ENCODE results near the gene LGALS13.

DNA sequence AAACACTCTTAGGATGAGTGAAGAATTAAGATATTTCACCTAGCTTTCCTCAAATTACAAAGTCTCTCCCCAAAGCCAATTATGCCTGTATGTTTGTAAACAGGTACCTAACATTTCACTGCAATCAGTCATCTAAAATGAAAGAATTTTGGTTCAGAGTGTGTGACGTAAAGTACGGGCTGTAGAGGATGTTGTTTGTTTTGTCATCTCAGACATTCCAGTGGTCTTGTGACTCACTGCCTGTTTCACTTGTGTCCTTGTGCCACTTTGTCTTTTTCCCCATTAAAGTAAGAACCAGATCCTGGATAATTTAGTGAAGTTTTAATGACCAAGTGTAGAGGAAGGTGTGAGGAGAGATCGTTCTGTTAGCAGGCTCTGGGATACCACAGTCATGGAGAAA is 33.7 kb upstream of the LGALS13 start:
- no peak for TF ChIP-seq NFE2L2 (conservative IDR thresholded peaks at IDR 0.05; ENCODE audit: low read length)
- TF ChIP-seq, protein P1, sequence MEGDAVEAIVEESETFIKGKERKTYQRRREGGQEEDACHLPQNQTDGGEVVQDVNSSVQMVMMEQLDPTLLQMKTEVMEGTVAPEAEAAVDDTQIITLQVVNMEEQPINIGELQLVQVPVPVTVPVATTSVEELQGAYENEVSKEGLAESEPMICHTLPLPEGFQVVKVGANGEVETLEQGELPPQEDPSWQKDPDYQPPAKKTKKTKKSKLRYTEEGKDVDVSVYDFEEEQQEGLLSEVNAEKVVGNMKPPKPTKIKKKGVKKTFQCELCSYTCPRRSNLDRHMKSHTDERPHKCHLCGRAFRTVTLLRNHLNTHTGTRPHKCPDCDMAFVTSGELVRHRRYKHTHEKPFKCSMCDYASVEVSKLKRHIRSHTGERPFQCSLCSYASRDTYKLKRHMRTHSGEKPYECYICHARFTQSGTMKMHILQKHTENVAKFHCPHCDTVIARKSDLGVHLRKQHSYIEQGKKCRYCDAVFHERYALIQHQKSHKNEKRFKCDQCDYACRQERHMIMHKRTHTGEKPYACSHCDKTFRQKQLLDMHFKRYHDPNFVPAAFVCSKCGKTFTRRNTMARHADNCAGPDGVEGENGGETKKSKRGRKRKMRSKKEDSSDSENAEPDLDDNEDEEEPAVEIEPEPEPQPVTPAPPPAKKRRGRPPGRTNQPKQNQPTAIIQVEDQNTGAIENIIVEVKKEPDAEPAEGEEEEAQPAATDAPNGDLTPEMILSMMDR (IDR thresholded peaks at IDR 0.05), result no peak
- TF ChIP-seq MAZ (IDR thresholded peaks at IDR 0.05; ENCODE audit: borderline replicate concordance, low read depth, low read length), result no peak
- TF ChIP-seq ZNF302 (CRISPR knock-in tag; IDR thresholded peaks at IDR 0.05), result no peak
- no peak for TF ChIP-seq NR3C1 (IDR thresholded peaks at IDR 0.05)
- TF ChIP-seq EP300 (IDR thresholded peaks at IDR 0.05), result no peak
- TF ChIP-seq RAD21 (conservative IDR thresholded peaks at IDR 0.05 in 1 of 2, IDR thresholded peaks at IDR 0.05 in 1 of 2), result no peak
- no peak for TF ChIP-seq GATA3 (IDR thresholded peaks at IDR 0.05; ENCODE audit: borderline replicate concordance)
- TF ChIP-seq, protein P2, sequence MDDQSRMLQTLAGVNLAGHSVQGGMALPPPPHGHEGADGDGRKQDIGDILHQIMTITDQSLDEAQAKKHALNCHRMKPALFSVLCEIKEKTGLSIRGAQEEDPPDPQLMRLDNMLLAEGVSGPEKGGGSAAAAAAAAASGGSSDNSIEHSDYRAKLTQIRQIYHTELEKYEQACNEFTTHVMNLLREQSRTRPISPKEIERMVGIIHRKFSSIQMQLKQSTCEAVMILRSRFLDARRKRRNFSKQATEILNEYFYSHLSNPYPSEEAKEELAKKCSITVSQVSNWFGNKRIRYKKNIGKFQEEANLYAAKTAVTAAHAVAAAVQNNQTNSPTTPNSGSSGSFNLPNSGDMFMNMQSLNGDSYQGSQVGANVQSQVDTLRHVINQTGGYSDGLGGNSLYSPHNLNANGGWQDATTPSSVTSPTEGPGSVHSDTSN (IDR thresholded peaks at IDR 0.05), result no peak
- TF ChIP-seq HOXB13 (CRISPR knock-in tag; IDR thresholded peaks at IDR 0.05; ENCODE audit: low read depth), result no peak
- no peak for TF ChIP-seq PHF8 (IDR thresholded peaks at IDR 0.05; ENCODE audit: borderline replicate concordance, low read depth)
- TF ChIP-seq CHD4 (IDR thresholded peaks at IDR 0.05; ENCODE audit: borderline replicate concordance), result no peak
- TF ChIP-seq EHMT2 (IDR thresholded peaks at IDR 0.05; ENCODE audit: low read depth), result no peak
